GM23338 (cell line): ENCODE results near the gene CLEC5A. TPM values are rescaled to one million over a fixed set of nuclear protein-coding genes. Genes with fewer than 3 reads are reported as not detected.

Experiments used
- ATAC-seq: fragments of 200-7000 bp; cut with Tn5 transposase; 3 replicates; pipeline ENCODE4 v1.9.1; 2020
- DNase-seq: peaks from one replicate; pipeline ENCODE4 v3.0.0-alpha.2; 2015; ENCODE audit warnings: low spot score
- H2AFZ ChIP-seq: fragments of 200-600 bp; sonication (generic); 2 replicates; pipeline ENCODE4 v1.8.0; 2016; ENCODE audit warnings: antibody characterized with exemption, mild to moderate bottlenecking, moderate library complexity
- H3F3A ChIP-seq: fragments of 200-600 bp; sonication (generic); replicated peaks from 2 replicates; pipeline ENCODE4 v1.8.0; 2017; ENCODE audit warnings: antibody characterized with exemption, mixed run types, low read depth
- H3K27ac ChIP-seq: fragments of 200-600 bp; sonication (generic); 2 replicates; pipeline ENCODE4 v1.6.1; 2016; ENCODE audit warnings: low read depth
- H3K27me3 ChIP-seq: fragments of 200-600 bp; sonication (generic); 2 replicates; pipeline ENCODE4 v1.8.0; 2016; ENCODE audit warnings: mild to moderate bottlenecking, mixed run types, moderate library complexity; ENCODE audit not compliant: insufficient read depth
- H3K36me3 ChIP-seq: fragments of 200-600 bp; sonication (generic); 2 replicates; pipeline ENCODE4 v1.8.0; 2016; ENCODE audit warnings: mild to moderate bottlenecking; ENCODE audit not compliant: insufficient read depth
- H3K4me1 ChIP-seq: fragments of 200-600 bp; sonication (generic); 2 replicates; pipeline ENCODE4 v1.8.0; 2016; ENCODE audit warnings: mild to moderate bottlenecking, moderate library complexity; ENCODE audit not compliant: insufficient read depth
- H3K4me2 ChIP-seq: fragments of 200-600 bp; sonication (generic); 2 replicates; pipeline ENCODE4 v1.7.1; 2017; ENCODE audit warnings: mixed run types
- H3K4me3 ChIP-seq: fragments of 200-600 bp; sonication (generic); 2 replicates; pipeline ENCODE4 v1.6.1; 2016; ENCODE audit warnings: mixed run types
- H3K79me2 ChIP-seq: fragments of 200-600 bp; sonication (generic); replicated peaks from 2 replicates; pipeline ENCODE4 v1.8.0; 2017; ENCODE audit warnings: mild to moderate bottlenecking; ENCODE audit not compliant: insufficient read depth
- H3K9me2 ChIP-seq: fragments of 200-600 bp; sonication (generic); 2 replicates; pipeline ENCODE4 v1.8.0; 2017; ENCODE audit not compliant: insufficient read depth
- H4K20me1 ChIP-seq: fragments of 200-600 bp; sonication (generic); replicated peaks from 2 replicates; pipeline ENCODE4 v1.8.0; 2017; ENCODE audit warnings: mild to moderate bottlenecking; ENCODE audit not compliant: insufficient read depth
- H3K27ac Mint-ChIP-seq: 2 replicates; pipeline ENCODE4 v1.8.0; 2020; ENCODE audit warnings: inconsistent platforms, mild to moderate bottlenecking, moderate library complexity, mixed read lengths
- H3K27me3 Mint-ChIP-seq: 3 replicates; pipeline ENCODE4 v1.8.0; 2022; ENCODE audit warnings: low read depth, mild to moderate bottlenecking, moderate library complexity, mixed read lengths, inconsistent platforms; ENCODE audit not compliant: insufficient read depth, poor library complexity
- H3K36me3 Mint-ChIP-seq: 3 replicates; pipeline ENCODE4 v1.8.0; 2021; ENCODE audit warnings: low read depth, mild to moderate bottlenecking, inconsistent platforms, moderate library complexity, mixed read lengths
- H3K4me1 Mint-ChIP-seq: 3 replicates; pipeline ENCODE4 v1.8.0; 2020; ENCODE audit warnings: mild to moderate bottlenecking, inconsistent platforms, mixed read lengths
- H3K4me3 Mint-ChIP-seq: 3 replicates; pipeline ENCODE4 v1.8.0; 2021; ENCODE audit warnings: moderate library complexity, mild to moderate bottlenecking, inconsistent platforms, mixed read lengths
- H3K9me3 Mint-ChIP-seq: 3 replicates; pipeline ENCODE4 v1.8.0; 2020; ENCODE audit warnings: moderate library complexity, mild to moderate bottlenecking, inconsistent platforms, mixed read lengths
- CREB1 ChIP-seq: fragments of 250-450 bp; sonication (Bioruptor Pico); IDR thresholded peaks from 2 replicates; pipeline ENCODE4 v1.5.0; 2020; ENCODE audit warnings: low read depth, mild to moderate bottlenecking, moderate library complexity
- EZH2 ChIP-seq: fragments of 200-600 bp; sonication (generic); IDR thresholded peaks from one replicate; pipeline ENCODE4 v1.8.0; 2017; ENCODE audit warnings: antibody characterized with exemption, mild to moderate bottlenecking, low read depth; ENCODE audit not compliant: unreplicated experiment
- EZH2phosphoT487 ChIP-seq: fragments of 200-600 bp; sonication (generic); IDR thresholded peaks from one replicate; pipeline ENCODE4 v1.8.1; 2018; ENCODE audit warnings: antibody characterized with exemption; ENCODE audit not compliant: unreplicated experiment
- JUNB ChIP-seq: IDR thresholded peaks from one replicate; pipeline ENCODE4 v1.6.1; 2016; ENCODE audit warnings: antibody characterized with exemption; ENCODE audit not compliant: unreplicated experiment
- NANOG ChIP-seq: IDR thresholded peaks from 2 replicates; pipeline ENCODE4 v1.6.1; 2016; ENCODE audit warnings: antibody characterized with exemption, borderline replicate concordance
- POLR2AphosphoS5 ChIP-seq: IDR thresholded peaks from 2 replicates; pipeline ENCODE4 v1.6.1; 2016; ENCODE audit warnings: antibody characterized with exemption, low read depth
- STAT1 ChIP-seq: IDR thresholded peaks from one replicate; pipeline ENCODE4 v1.6.1; 2016; ENCODE audit warnings: antibody characterized with exemption; ENCODE audit not compliant: unreplicated experiment
- ZNF114 ChIP-seq: fragments of 250-450 bp; sonication (Bioruptor Pico); IDR thresholded peaks from 2 replicates; pipeline ENCODE4 v1.5.0; 2020; ENCODE audit warnings: mild to moderate bottlenecking, moderate library complexity
- ZNF331 ChIP-seq: fragments of 250-450 bp; sonication (Bioruptor Pico); IDR thresholded peaks from 2 replicates; pipeline ENCODE4 v1.5.0; 2020; ENCODE audit warnings: low read depth, mild to moderate bottlenecking, moderate library complexity
- polyA plus RNA-seq: library from polyadenylated mRNA; unstranded; fragments of >200 nt; fragmentation: Nextera tagmentation; extraction: Ambion mirVana; gene quantifications from 2 replicates; pipeline ENCODE4 v1.2.1, GENCODE V29; 2016
- total RNA-seq: library from RNA; depleted of rRNA; stranded (reverse); fragments of >200 nt; shearing (Covaris generic); gene quantifications from 2 replicates; pipeline ENCODE4 v1.2.3, GENCODE V29; 2014
- TF ChIP-seq, protein P1 (sequence below), 2 experiments: fragments of 200-600 bp in 1 of 2; sonication (generic) in 1 of 2; conservative IDR thresholded peaks; 2 replicates each; pipeline versions ENCODE4 v1.5.1 to v1.6.1; 2016 to 2017; ENCODE audit warnings: antibody characterized with exemption in 2 of 2, low read depth in 2 of 2, mild to moderate bottlenecking in 2 of 2, moderate library complexity in 1 of 2
- TF ChIP-seq, protein P2 (sequence below): IDR thresholded peaks from one replicate; pipeline ENCODE4 v1.6.1; 2018; ENCODE audit warnings: antibody characterized with exemption; ENCODE audit not compliant: unreplicated experiment
- TF ChIP-seq, protein P3 (sequence below): IDR thresholded peaks from 2 replicates; pipeline ENCODE4 v1.6.1; 2016; ENCODE audit warnings: antibody characterized with exemption
- TF ChIP-seq, protein P4 (sequence below): fragments of 250-450 bp; sonication (Bioruptor Pico); IDR thresholded peaks from 2 replicates; pipeline ENCODE4 v1.5.0; 2020; ENCODE audit warnings: mild to moderate bottlenecking, moderate library complexity

Gene CLEC5A
- total and polyA plus RNA-seq, 2 experiments from 2014 or later = not detected

DNA sequence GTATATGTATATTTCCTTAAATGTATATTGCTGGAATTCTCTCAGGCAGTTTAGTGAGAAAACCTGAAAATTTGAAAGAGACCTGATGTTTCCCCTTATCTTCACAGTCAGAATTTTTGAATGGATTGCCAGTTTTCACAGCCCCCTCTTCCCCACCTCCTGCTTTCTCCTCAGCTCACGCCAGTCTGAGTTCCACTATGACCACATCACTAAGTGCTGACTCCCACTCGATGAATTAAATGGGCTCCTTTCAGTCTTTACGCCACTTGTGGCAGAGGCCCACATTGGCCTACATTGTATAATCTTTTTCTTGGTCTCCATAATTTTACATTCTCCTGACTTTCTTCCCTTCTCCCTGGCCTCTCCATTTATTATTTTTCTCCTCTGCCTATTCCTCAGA, 3.1 kb upstream of the CLEC5A start:
- no peaks in the 10 kb centered on the region for H3K27me3 ChIP-seq
- 0 out of 2 replicates have a peak, but pooled peaks cover 13% of the 10 kb centered on the region for H3K4me1 ChIP-seq
- no peaks in the 10 kb centered on the region for H3K36me3 ChIP-seq
- H3K9me2 ChIP-seq = peaks cover 10% of the 10 kb centered on the region
- H3K79me2 ChIP-seq = no peaks in the 10 kb centered on the region
- TF ChIP-seq, protein P1, sequence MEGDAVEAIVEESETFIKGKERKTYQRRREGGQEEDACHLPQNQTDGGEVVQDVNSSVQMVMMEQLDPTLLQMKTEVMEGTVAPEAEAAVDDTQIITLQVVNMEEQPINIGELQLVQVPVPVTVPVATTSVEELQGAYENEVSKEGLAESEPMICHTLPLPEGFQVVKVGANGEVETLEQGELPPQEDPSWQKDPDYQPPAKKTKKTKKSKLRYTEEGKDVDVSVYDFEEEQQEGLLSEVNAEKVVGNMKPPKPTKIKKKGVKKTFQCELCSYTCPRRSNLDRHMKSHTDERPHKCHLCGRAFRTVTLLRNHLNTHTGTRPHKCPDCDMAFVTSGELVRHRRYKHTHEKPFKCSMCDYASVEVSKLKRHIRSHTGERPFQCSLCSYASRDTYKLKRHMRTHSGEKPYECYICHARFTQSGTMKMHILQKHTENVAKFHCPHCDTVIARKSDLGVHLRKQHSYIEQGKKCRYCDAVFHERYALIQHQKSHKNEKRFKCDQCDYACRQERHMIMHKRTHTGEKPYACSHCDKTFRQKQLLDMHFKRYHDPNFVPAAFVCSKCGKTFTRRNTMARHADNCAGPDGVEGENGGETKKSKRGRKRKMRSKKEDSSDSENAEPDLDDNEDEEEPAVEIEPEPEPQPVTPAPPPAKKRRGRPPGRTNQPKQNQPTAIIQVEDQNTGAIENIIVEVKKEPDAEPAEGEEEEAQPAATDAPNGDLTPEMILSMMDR (conservative IDR thresholded peaks at IDR 0.05; ENCODE audit: low read depth in 2 of 2) = no peak
- no peak for TF ChIP-seq EZH2
- TF ChIP-seq CREB1 (CRISPR knock-in tag) = no peak
- no peak for TF ChIP-seq ZNF331 (CRISPR knock-in tag)
- TF ChIP-seq, protein P2, sequence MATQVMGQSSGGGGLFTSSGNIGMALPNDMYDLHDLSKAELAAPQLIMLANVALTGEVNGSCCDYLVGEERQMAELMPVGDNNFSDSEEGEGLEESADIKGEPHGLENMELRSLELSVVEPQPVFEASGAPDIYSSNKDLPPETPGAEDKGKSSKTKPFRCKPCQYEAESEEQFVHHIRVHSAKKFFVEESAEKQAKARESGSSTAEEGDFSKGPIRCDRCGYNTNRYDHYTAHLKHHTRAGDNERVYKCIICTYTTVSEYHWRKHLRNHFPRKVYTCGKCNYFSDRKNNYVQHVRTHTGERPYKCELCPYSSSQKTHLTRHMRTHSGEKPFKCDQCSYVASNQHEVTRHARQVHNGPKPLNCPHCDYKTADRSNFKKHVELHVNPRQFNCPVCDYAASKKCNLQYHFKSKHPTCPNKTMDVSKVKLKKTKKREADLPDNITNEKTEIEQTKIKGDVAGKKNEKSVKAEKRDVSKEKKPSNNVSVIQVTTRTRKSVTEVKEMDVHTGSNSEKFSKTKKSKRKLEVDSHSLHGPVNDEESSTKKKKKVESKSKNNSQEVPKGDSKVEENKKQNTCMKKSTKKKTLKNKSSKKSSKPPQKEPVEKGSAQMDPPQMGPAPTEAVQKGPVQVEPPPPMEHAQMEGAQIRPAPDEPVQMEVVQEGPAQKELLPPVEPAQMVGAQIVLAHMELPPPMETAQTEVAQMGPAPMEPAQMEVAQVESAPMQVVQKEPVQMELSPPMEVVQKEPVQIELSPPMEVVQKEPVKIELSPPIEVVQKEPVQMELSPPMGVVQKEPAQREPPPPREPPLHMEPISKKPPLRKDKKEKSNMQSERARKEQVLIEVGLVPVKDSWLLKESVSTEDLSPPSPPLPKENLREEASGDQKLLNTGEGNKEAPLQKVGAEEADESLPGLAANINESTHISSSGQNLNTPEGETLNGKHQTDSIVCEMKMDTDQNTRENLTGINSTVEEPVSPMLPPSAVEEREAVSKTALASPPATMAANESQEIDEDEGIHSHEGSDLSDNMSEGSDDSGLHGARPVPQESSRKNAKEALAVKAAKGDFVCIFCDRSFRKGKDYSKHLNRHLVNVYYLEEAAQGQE = no peak
- no peak for TF ChIP-seq POLR2AphosphoS5
- no peak for TF ChIP-seq ZNF114 (CRISPR knock-in tag)
- TF ChIP-seq NANOG = no peak
- TF ChIP-seq, protein P3, sequence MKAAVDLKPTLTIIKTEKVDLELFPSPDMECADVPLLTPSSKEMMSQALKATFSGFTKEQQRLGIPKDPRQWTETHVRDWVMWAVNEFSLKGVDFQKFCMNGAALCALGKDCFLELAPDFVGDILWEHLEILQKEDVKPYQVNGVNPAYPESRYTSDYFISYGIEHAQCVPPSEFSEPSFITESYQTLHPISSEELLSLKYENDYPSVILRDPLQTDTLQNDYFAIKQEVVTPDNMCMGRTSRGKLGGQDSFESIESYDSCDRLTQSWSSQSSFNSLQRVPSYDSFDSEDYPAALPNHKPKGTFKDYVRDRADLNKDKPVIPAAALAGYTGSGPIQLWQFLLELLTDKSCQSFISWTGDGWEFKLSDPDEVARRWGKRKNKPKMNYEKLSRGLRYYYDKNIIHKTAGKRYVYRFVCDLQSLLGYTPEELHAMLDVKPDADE = no peak
- TF ChIP-seq JUNB = no peak
- TF ChIP-seq STAT1 = no peak
- no peak for TF ChIP-seq EZH2phosphoT487
- TF ChIP-seq, protein P4, sequence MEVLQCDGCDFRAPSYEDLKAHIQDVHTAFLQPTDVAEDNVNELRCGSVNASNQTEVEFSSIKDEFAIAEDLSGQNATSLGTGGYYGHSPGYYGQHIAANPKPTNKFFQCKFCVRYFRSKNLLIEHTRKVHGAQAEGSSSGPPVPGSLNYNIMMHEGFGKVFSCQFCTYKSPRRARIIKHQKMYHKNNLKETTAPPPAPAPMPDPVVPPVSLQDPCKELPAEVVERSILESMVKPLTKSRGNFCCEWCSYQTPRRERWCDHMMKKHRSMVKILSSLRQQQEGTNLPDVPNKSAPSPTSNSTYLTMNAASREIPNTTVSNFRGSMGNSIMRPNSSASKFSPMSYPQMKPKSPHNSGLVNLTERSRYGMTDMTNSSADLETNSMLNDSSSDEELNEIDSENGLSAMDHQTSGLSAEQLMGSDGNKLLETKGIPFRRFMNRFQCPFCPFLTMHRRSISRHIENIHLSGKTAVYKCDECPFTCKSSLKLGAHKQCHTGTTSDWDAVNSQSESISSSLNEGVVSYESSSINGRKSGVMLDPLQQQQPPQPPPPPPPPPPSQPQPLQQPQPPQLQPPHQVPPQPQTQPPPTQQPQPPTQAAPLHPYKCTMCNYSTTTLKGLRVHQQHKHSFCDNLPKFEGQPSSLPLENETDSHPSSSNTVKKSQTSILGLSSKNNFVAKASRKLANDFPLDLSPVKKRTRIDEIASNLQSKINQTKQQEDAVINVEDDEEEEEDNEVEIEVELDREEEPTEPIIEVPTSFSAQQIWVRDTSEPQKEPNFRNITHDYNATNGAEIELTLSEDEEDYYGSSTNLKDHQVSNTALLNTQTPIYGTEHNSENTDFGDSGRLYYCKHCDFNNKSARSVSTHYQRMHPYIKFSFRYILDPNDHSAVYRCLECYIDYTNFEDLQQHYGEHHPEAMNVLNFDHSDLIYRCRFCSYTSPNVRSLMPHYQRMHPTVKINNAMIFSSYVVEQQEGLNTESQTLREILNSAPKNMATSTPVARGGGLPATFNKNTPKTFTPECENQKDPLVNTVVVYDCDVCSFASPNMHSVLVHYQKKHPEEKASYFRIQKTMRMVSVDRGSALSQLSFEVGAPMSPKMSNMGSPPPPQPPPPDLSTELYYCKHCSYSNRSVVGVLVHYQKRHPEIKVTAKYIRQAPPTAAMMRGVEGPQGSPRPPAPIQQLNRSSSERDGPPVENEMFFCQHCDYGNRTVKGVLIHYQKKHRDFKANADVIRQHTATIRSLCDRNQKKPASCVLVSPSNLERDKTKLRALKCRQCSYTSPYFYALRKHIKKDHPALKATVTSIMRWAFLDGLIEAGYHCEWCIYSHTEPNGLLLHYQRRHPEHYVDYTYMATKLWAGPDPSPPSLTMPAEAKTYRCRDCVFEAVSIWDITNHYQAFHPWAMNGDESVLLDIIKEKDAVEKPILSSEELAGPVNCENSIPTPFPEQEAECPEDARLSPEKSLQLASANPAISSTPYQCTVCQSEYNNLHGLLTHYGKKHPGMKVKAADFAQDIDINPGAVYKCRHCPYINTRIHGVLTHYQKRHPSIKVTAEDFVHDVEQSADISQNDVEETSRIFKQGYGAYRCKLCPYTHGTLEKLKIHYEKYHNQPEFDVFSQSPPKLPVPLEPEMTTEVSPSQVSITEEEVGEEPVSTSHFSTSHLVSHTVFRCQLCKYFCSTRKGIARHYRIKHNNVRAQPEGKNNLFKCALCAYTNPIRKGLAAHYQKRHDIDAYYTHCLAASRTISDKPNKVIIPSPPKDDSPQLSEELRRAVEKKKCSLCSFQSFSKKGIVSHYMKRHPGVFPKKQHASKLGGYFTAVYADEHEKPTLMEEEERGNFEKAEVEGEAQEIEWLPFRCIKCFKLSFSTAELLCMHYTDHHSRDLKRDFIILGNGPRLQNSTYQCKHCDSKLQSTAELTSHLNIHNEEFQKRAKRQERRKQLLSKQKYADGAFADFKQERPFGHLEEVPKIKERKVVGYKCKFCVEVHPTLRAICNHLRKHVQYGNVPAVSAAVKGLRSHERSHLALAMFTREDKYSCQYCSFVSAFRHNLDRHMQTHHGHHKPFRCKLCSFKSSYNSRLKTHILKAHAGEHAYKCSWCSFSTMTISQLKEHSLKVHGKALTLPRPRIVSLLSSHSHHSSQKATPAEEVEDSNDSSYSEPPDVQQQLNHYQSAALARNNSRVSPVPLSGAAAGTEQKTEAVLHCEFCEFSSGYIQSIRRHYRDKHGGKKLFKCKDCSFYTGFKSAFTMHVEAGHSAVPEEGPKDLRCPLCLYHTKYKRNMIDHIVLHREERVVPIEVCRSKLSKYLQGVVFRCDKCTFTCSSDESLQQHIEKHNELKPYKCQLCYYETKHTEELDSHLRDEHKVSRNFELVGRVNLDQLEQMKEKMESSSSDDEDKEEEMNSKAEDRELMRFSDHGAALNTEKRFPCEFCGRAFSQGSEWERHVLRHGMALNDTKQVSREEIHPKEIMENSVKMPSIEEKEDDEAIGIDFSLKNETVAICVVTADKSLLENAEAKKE (CRISPR knock-in tag) = no peak
- no peak overlapping the region for H3K4me3 ChIP-seq
- Mint-ChIP-seq H3K27me3 (no peaks in the 10 kb centered on the region), H3K4me1 (peaks cover 9% of the 10 kb centered on the region), H3K27ac (no peak overlapping the region), H3K36me3 (no peaks in the 10 kb centered on the region), H3K4me3 (no peak overlapping the region), H3K9me3 (no peaks in the 10 kb centered on the region; the same call in 2 of the 3 replicates)
- no peak for ATAC-seq
- no peak overlapping the region for H3K27ac ChIP-seq
- H3K4me2 ChIP-seq = no peak overlapping the region
- H4K20me1 ChIP-seq = no peaks in the 10 kb centered on the region
- H2AFZ ChIP-seq = no peak overlapping the region
- no peak for DNase-seq
- no peaks in the 10 kb centered on the region for H3F3A ChIP-seq
